ENCODE results near the gene WNT2B. TPM values are rescaled to one million over a fixed set of nuclear protein-coding genes. Genes with fewer than 3 reads are reported as not detected.
A peak's percentile ranks its signal among the peaks of the same experiment; 100 is the strongest.

Gene WNT2B
- total RNA-seq, 3 donors from 2014 or later: 6.6 to 7.1 (median 6.7) TPM

- no peak for ATAC-seq
- H3K9me3 ChIP-seq: no peaks in the 10 kb centered on the region
- no peak for DNase-seq
- H3K36me3 ChIP-seq (ENCODE audit: low read depth): no peaks in the 10 kb centered on the region
- H3K4me3 ChIP-seq: no peak overlapping the region
- intact Hi-C loops (cut with DNase I, micrococcal nuclease): no loop called here
- no peaks in the 10 kb centered on the region for H3K4me1 ChIP-seq (ENCODE audit: low read depth)
- TF ChIP-seq CTCF (IDR thresholded peaks at IDR 0.05): no peak
Measured at GRCh38 chr1:112514901-112515300, 6.1 kb downstream of the WNT2B start.

GRCh38 chr1:112515311-112516009 is 6.7 kb downstream of the WNT2B start:
- Histone ChIP-seq H3K4me3 (no peak overlapping the region), H3K36me3 (ENCODE audit: low read depth) (no peaks in the 10 kb centered on the region), H3K4me1 (ENCODE audit: low read depth) (no peaks in the 10 kb centered on the region), H3K9me3 (no peaks in the 10 kb centered on the region)
- intact Hi-C loops (cut with DNase I, micrococcal nuclease): no loop called here
- no peak for TF ChIP-seq CTCF (IDR thresholded peaks at IDR 0.05)
- no peak for DNase-seq
- peak; percentile 24 for ATAC-seq

GRCh38 chr1:112516141-112516540 is 7.4 kb downstream of the WNT2B start:
- intact Hi-C loops (cut with DNase I, micrococcal nuclease): no loop called here
- ATAC-seq: no peak
- DNase-seq: no peak
- no peak for TF ChIP-seq CTCF (IDR thresholded peaks at IDR 0.05)
- Histone ChIP-seq H3K36me3 (ENCODE audit: low read depth) (no peaks in the 10 kb centered on the region), H3K9me3 (no peaks in the 10 kb centered on the region), H3K4me3 (no peak overlapping the region), H3K4me1 (ENCODE audit: low read depth) (no peaks in the 10 kb centered on the region)

GRCh38 chr1:112517231-112517630 is 8.5 kb downstream of the WNT2B start:
- Histone ChIP-seq H3K4me1 (ENCODE audit: low read depth) (no peaks in the 10 kb centered on the region), H3K9me3 (no peaks in the 10 kb centered on the region), H3K36me3 (ENCODE audit: low read depth) (no peaks in the 10 kb centered on the region), H3K4me3 (no peak overlapping the region)
- intact Hi-C loops (cut with DNase I, micrococcal nuclease): no loop called here
- DNase-seq (no peak), ATAC-seq (no peak)
- TF ChIP-seq CTCF (IDR thresholded peaks at IDR 0.05): no peak

GRCh38 chr1:112517646-112518045 is 8.9 kb downstream of the WNT2B start:
- no peak for DNase-seq
- intact Hi-C loops (cut with DNase I, micrococcal nuclease): no loop called here
- TF ChIP-seq CTCF (IDR thresholded peaks at IDR 0.05): no peak

GRCh38 chr1:112518186-112518585 is 9.4 kb downstream of the WNT2B start:
- no peaks in the 10 kb centered on the region for H3K9me3 ChIP-seq
- intact Hi-C loops (cut with DNase I, micrococcal nuclease): no loop called here
- no peak overlapping the region for H3K4me3 ChIP-seq
- no peaks in the 10 kb centered on the region for H3K4me1 ChIP-seq (ENCODE audit: low read depth)
- no peak for ATAC-seq
- no peaks in the 10 kb centered on the region for H3K36me3 ChIP-seq (ENCODE audit: low read depth)
- no peak for TF ChIP-seq CTCF (IDR thresholded peaks at IDR 0.05)
- no peak for DNase-seq

More at GRCh38 chr1:112517646-112518045, 8.9 kb downstream of the WNT2B start:
- Histone ChIP-seq H3K4me1 (ENCODE audit: low read depth) (no peaks in the 10 kb centered on the region), H3K36me3 (ENCODE audit: low read depth) (no peaks in the 10 kb centered on the region), H3K9me3 (no peaks in the 10 kb centered on the region), H3K4me3 (no peak overlapping the region)
- ATAC-seq: no peak
